HG02642 (cell line): ENCODE measurements around the gene PRICKLE2.

ENCODE experiments used
- ATAC-seq: cut with Tn5 transposase; IDR thresholded peaks from one replicate; pipeline ENCODE4 v1.9.1; 2021; ENCODE audit warnings: mild to moderate bottlenecking; ENCODE audit not compliant: unreplicated experiment, poor library complexity

PRICKLE2 gene

DNA sequence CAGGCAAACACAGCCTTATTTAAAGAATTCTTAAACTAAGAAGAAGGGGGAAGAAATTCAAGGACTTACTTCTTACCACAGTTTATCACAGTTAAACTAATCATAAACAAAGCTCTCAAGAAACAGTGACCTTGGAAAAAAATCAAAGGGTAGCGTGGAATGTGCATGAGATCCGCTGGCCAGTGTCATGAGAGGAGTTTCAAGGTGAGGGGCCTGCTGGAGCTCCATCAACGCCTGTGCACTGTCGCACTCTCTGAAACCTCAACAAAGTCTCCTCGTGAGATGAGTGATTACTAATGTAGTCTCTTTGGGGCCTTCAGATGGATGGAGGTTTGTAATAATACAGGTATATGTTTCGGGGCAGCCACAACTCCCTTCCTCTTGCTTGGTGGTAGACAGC lies 28.4 kb upstream of the PRICKLE2 start:
- no peak for ATAC-seq

DNA sequence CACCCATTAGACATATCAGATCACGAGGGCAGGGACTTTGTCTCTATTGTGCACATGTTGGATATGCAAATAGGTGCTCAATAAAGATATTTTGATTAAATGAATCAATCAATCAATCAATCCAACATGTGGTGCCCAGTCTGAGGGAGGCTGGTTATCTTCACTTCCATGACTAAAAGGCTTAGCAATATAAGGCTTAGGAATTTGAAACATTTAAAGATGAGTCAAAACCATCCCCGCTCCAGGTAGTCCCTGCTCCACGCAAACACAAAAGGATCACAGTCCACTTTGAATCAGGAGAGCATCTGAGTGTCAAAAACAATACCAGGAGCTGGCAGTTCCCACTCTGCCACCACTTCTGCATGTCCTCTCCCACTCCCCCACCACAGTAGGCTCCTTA lies 25.8 kb upstream of the PRICKLE2 start:
- no peak for ATAC-seq

DNA sequence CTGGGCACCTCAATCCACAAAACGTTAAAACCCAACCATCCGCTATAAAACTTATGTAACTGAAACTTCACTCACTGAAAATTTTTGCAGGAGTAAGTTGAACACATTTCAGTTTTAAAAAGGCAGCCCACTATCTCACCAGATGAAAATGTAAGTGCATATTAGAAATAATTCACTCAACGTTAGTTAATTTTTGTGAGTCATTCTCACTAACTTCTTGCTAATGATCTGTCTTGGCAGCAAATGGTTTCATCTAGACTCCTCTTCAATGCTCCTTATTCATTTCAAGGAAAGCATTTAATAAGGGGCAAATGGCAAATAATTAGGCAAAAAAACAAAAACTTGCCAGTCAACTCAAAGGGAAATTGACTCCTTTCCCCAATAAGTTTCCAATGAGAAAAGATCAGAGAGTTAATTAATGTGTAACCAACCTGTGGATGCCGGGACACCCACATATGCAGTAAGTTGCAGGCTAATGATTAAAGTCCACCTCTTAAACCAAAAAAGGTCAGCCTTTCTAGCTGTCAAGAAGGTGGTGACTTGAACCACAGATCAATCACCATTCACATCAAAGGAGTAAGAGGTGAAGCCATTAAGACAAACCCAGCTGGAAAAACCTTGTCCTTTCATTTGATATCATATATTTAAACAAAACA lies 22.9 kb upstream of the PRICKLE2 start:
- no peak for ATAC-seq

DNA sequence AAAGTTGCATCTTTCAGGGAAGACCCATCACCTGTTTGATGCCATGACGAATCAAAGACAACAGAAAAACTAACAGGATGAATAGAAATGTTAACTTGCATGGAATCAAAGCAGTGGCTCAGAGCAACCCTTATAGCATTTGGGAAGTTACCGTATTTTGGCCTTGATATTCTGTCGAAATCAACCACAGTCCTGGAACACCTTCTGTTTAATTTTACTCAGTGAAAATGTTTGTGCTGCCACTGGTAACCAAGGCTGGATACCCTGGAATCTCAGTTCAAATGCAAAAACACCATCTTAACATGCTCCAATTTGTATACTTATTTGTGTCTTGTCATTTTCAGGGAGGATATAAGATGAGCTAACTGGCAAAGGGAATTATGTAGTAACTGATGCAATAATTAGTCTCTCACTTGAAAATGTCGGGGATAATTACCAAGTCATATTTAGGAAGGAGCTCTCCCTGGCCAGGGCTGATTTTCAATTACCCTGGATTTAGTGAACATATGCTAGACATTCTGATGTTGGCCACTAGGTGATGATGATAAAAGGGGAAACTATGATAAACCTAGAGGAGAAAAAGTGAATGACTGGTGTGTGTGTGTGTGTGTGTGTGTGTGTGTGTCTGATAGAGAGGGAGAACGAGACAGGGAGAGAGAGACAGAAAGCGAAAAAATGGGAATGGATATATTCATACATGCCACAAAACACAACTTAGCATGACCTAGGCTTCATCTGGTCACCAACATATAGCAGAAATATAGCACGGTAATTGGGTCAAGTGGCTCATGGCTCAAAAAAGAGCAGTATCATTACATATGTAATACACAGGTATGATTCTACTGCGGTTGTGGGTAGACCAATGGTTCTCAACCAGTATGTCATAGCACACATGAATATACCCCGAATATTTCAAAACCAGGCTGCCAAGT lies 19.0 kb upstream of the PRICKLE2 start:
- no peak for ATAC-seq

DNA sequence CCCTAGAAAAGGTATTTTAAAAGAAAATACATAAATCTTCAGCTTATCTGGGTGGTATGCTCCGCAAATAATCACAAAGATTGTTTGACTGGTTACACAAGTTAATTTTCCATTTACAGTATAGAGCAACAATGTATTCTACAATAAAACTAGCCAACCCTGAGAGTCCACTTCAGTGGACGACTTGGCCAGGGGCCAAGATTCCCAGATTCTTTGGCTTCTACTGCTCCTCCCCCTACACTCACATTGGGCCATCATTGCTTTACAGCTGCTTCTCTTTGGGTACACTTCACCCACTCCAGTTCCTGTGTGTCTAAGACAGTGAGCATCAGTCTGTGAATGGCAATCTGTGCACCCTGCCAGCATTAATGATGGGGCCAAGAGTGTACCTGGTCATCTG lies 17.2 kb upstream of the PRICKLE2 start:
- ATAC-seq: no peak

DNA sequence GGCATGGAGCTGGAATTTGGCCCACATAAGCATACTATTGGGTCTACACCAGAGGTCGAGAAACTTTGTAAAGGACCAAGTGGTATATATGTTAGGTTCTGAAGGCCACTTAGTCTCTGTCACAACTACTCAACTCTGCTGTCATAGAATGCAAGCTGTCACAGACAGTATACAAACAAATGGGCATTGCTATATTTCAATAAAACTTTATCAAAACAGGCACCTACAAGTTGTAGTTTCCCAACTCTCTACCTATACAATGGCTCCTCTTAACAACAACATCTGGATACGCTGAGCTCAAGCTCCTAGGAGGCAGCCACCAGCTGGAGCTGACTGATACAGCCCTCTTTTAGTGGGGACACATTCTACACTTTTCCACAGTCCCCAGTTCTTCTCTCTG lies 15.7 kb upstream of the PRICKLE2 start:
- no peak for ATAC-seq

DNA sequence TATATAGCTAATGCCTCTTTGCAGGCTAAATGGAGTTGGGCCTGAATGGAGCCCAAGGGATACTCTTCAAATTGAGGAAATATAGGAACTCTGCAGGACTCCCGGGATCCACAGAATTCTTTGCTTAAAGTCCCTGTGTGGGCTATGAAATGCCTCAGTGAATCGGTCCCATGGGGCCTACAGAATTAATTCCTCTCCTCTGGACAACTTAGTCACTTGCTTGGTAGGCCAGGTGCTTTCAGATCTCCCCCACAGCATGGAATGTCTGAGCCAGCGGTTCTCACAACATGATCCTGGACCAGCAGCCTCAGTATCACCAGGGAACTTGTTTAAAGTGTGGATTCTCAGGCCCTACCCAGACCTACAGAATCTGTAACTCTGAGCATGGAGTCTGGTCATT lies 15.1 kb upstream of the PRICKLE2 start:
- no peak for ATAC-seq

DNA sequence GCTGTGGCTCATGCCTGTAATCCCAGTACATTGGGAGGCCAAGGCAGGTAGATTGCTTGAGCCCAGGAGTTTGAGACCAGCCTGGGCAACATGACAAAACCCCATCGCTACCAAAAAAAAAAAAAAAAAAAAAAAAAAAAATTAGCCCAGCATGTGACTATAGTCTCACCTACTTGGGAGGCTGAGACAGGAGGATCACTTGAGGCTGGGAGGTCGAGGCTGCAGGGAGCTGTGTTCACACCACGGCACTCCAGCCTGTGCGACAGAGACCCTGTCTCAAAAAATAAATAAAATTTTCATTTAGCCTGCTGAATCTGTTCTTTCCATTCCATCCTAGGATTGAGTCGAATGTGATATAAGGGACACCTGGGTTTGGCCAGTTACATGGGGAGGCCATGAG lies 14.6 kb upstream of the PRICKLE2 start:
- no peak for ATAC-seq

DNA sequence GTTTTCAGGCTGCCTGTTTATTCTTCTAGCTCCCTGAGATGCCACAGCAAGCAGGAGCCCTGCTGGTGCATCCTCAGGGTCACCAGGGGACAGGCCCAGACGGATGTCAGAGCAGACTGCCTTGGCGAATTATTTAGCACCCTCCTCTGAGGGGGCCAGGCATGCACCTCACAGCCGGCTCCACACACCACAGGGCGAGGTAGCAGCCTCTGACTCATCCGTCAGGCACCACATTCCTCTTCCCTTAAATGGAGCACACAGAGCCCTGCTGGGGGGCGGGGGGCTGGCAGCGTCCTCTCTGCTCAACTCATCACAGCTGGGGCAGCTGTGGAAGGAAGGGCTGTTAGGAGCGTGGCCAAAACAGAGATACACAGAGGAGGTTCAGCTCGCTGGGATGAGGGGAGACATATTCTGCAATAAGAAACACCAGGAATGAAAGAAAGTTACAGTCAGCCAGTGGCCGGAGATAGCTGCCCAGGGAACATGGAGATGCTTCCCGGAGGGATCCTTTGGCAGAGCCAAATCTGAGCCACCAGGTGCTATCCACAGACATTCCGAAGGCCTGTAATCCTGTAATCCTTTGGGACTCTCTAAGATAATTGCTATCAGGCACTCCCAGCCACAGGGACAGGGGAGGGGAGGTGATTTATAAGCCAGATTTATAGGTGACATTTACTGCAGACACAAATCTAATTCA lies 13.9 kb upstream of the PRICKLE2 start:
- ATAC-seq: no peak

DNA sequence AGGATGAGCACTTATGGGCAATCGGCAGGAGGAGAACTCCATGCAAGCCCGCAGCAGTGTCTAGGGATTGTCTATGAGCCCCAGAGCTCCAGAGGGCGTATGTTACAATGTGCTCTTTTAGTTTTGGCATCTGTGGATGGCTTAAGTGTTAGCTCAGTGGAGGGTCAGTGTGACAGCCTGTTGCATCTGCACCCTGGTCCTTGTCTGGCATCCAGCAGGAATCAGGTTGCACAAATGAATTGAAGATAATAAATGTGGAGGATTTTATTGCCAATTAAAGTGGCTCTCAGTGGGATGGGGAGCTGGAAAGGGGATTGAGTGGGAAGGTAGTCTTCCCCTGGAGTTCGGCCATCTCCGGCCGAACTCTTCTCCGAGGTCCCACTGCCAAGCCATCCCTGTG lies 11.8 kb upstream of the PRICKLE2 start:
- ATAC-seq: no peak

DNA sequence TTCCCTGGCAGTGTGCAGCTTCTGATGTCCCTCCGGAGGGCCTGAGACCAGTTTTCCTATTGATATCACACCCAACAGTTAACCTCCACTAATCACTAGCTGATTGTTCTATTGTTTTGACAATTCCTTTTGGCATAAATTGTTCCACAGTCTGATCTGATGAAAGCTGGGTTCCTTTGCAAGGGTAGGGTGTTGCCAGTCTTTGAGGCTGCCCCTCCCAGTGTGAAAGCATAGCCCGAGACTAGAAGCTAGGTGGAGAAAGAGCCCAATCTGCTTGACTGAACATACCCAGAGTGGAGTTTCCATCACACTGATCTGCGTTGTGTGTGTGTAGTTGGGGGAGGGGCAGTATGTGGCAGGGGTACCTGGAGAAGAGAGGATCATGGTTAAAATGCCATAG lies 10.3 kb upstream of the PRICKLE2 start:
- ATAC-seq: no peak

DNA sequence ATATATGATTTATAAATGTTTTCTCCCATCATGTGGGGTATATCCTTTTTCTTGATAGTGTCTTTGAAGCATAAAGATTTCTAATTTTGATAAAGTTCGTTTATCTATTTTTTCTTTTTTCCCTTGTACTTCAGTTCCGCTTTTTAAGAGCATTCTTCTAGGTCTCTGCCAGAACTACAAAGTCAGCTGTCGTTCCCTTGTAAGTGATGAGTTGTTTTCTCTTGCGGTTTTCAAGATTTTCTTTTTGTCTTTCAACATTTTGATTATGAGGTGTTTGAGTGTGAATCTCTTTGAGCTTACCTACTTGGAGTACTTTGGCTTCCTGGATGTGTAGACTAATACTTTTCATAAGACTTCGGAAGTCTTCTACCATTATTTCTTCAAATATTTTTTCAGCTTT lies 9.3 kb upstream of the PRICKLE2 start:
- no peak for ATAC-seq

DNA sequence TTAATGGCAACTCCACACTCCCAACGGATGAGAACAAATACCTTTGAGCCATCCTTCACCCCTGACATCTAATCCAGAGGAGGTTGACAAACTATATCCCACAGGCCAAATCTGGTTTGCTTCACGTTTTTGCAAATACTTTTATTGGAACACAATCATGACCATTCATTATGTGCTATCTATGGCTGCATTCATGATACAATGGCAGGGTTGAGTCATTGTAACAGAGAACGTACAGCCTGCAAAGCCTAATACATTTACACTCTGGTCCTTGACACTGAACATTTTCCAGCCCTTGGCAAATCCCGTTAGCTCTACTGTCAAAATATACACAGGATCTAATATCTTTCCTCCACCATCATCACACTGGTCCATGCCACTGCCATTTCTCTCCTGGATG lies 7.6 kb upstream of the PRICKLE2 start:
- no peak for ATAC-seq

DNA sequence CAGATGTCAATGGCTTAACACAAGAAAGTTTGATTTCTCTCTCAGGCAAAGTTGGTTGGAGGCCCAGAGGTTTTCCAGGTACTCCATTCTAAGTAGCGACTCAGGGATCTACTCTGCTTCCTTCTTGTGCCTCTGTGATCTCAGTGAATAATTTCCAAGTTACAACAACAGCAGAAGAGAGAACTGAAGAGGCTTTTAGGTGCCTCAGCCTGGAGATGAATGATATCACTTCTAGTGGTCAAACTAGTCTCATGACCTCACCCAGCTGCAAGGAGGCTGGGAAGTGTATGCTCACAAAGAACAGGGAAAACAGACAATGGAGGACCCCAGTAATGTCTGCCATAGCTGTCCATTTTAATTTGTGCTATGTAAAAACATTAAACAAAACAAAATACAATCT lies 4.6 kb upstream of the PRICKLE2 start:
- no peak for ATAC-seq

DNA sequence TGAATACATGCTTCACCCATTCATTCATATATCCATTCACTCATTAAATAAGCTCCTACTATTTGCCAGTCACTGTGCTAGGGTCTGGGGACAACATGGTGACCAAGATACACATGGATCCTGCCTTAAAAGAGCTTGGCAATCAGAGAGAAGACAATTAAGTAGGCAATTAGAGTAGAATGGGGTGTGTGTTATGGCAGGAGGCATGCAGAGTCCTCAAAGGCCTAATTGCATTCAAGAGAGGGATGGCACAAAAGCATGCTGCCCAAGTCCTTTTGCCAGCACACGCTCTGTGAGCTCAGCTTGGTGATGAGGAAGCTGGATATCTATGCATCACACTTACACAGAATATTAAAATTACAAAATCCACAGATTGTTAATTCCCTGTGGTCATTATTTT lies 2.8 kb upstream of the PRICKLE2 start:
- no peak for ATAC-seq

DNA sequence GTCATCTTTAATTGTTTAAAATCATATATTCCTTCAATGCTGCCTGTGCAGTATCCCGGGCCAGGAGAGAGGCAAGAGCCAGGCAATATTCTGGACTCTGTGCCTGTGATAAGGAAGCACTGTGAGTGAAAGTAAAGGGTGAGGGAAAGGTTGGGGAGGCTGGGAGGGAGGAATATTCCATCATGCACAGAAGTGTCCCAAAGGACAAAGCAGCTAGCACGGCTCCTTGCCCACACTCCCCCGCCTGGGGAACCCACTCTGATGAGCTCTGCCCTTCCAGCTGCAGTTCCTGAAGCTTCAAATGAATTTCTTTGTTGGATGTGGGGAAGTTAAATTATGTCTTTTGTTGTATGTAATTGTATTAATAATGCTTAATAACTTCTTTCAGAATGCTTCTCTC lies 1.5 kb upstream of the PRICKLE2 start:
- ATAC-seq: no peak

DNA sequence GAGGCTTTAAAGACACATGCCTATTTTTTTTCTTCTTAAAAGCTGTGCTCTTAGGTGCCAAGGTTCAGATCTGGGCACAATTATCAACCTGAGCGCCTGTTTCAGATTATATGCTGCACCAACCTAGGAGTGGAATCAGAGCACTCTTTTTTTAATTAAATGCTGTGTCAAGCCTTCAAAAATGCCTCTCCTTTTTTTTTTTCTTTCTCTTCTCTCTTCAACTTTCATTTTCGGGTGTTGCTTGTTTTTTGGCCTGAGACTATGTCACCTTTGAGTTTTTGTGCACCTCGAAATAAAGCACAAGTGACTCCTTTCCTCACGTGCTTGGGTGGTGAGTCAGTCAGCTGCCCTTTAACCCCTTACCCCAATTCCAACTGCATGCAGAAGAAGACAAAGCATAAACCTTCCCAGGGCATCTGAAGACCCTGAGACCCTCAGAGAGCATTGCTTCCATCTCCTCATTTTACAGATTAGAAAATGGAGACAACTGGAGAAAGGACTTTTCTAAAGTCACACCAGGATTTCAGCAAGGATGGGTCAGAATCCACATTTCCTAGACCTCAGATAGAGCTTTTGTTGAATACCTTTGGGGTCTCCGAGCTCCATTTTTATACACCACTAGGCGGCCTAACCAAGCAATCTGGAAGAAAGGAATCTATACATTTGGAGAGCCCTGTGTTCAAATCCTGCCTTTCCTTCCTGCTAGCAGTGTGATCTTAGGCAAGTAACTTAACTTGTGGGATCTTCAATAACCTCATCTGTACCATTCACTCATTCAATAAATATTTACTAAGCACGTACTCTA lies 631 bp upstream of the PRICKLE2 start:
- ATAC-seq: no peak

DNA sequence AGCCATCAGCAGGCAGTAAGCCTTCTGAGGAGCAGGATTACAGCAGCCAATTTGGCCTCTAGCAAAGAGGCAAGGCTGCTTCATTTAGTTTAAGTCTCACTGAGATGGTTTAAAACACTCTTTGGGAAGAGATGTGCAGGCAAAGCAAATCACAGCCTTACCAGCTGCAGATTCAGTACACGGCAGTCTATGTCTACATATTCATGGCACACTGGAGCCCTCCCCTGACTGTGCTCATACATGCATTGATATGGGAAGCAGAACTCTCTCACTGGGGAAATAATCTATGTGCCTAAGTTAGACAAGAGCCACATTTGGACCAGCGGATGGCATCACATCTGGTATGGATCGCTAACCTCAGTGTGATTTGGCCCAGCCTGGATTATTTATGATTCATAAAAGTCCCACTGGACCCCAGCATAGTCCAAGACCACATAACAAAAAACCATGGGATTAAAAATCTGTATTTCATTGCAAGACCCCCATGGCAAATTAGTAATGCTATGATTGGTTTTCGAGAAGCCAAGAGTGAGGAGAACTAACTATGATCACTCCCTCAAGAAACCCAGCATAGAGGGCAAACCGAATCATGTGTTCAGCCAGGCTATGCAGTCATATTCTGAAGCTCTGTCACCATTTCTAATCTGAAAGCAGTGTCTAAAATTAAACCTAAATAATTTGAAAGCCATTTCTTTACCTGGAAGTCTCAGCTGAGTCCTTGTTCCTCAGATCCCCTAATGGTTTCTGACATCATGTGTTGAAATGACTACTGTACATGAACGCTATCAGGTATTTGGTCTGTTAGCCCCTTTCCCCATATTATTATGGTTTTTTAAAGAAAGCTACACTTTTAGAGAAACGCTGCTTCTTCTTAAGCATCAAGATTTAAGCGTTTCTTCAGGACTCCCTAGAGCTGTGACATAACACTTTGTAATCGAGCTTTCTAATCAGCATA lies 1.2 kb downstream of the PRICKLE2 start:
- no peak for ATAC-seq

DNA sequence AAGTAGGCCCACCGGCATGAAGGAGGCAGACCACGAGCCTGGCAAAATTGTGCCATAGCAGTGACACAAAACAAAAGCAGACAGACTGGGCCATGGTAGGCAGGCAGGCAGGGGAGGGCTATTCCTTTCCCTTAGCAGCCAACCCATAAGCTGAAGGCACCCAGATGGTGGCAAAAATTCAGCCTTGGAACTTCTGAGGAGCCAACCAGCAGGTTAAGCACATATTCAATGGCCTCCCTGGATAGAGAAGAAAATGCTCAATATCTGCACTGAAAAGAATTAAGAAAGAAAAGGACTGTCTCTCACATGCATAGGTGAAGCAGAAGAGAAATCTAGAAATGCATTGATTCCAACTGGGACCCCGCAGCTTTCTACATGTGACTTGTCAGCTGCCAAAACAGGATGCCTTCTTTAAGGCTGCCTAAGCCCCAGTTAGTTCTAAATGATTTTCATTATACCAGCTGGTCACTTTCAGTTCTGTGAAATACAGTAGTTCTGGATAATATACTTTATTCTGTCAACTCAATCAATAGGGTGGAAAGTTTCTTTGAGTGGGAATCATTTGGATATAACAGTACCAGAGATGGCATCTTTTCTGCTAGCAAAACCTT lies 2.7 kb downstream of the PRICKLE2 start:
- ATAC-seq: no peak
